Tibial nerve (tissue), 4 donors: ENCODE results near the gene TMEM129.

Experiments used
- EP300 ChIP-seq, 2 donors: sonication (generic); formaldehyde crosslinking; IDR thresholded peaks; one replicate each; pipeline ENCODE4 v1.6.1; 2017; ENCODE audit warnings: antibody characterized with exemption in 2 of 2, mild to moderate bottlenecking in 1 of 2
- POLR2A ChIP-seq, 2 donors: fragments of 450-650 bp; IDR thresholded peaks; one replicate each; pipeline ENCODE4 v1.6.1; 2017; ENCODE audit warnings: antibody characterized with exemption in 2 of 2, mild to moderate bottlenecking in 2 of 2, moderate library complexity in 2 of 2
- TF ChIP-seq, protein P1 (sequence below), 5 experiments: fragments of 200-600 bp in 3 of 5; fragments of 450-650 bp in 2 of 5; sonication (generic) in 3 of 5; IDR thresholded peaks; one replicate each; pipeline ENCODE4 v1.5.1; 2016 to 2019; ENCODE audit warnings: antibody characterized with exemption in 5 of 5, mild to moderate bottlenecking in 3 of 5, moderate library complexity in 2 of 5

DNA sequence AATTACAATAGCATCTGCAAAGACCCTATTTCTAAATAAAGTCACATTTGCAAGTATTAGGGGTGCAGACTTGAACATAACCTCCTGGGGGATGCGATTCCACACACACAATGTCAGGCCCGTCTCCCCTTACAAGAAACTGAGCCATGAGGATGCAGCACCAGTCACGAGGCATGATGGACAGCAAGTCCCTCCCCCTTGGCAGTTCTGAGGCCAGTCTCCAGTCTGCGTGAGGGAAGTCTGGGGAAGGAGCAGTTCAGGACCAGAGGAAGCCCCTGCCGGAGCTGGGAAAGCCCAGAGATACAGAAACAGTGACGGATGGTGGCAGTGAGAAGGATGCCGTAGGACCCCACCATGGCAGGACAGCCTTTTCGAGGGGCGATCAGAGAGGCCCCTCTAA, 46.4 kb downstream of the TMEM129 start:
- TF ChIP-seq, protein P1, sequence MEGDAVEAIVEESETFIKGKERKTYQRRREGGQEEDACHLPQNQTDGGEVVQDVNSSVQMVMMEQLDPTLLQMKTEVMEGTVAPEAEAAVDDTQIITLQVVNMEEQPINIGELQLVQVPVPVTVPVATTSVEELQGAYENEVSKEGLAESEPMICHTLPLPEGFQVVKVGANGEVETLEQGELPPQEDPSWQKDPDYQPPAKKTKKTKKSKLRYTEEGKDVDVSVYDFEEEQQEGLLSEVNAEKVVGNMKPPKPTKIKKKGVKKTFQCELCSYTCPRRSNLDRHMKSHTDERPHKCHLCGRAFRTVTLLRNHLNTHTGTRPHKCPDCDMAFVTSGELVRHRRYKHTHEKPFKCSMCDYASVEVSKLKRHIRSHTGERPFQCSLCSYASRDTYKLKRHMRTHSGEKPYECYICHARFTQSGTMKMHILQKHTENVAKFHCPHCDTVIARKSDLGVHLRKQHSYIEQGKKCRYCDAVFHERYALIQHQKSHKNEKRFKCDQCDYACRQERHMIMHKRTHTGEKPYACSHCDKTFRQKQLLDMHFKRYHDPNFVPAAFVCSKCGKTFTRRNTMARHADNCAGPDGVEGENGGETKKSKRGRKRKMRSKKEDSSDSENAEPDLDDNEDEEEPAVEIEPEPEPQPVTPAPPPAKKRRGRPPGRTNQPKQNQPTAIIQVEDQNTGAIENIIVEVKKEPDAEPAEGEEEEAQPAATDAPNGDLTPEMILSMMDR (IDR thresholded peaks at IDR 0.05): no peak
- TF ChIP-seq POLR2A (IDR thresholded peaks at IDR 0.05) (no peak), EP300 (IDR thresholded peaks at IDR 0.05) (no peak)
